ENCODE measurements around the gene CA5A. TPM values are rescaled to one million over a fixed set of nuclear protein-coding genes. Genes with fewer than 3 reads are reported as not detected.
A peak's percentile ranks its signal among the peaks of the same experiment; 100 is the strongest.
"Not testable (repeated sequence)": the region's sequence is repeated elsewhere in the genome, so short reads cannot be mapped to it uniquely, and the experiment has no call there.

Gene CA5A
- total RNA-seq, 3 donors from 2014 or later (not counting 1 experiment from before 2014, with no cell fraction given) = not detected

GRCh38 chr16:87918338-87918737 is 18.0 kb downstream of the CA5A start:
- no peak overlapping the region for H3K4me3 ChIP-seq (ENCODE audit: low read length)
- no peaks in the 10 kb centered on the region for H3K36me3 ChIP-seq (ENCODE audit: control insufficient read depth, insufficient read depth, low read length)
- no peak for DNase-seq
- Mint-ChIP-seq H3K4me3 (no peak overlapping the region), H3K4me1 (peaks cover 0 to 5% of the 10 kb centered on the region in 2 donors), H3K9me3 (no peaks in the 10 kb centered on the region), H3K27ac (no peak overlapping the region), H3K36me3 (no peaks in the 10 kb centered on the region), H3K27me3 (ENCODE audit: low read depth in 2 of 2) (peaks cover 8% of the 10 kb centered on the region in 2 donors)
- no peak overlapping the region for H3K27ac ChIP-seq (ENCODE audit: low read length)
- intact Hi-C loops (cut with micrococcal nuclease) = no loop called here
- ATAC-seq = no peak
- WGBS (ENCODE audit: insufficient coverage) = 93% methylated on average over 13 of the region's 13 CpGs
- H3K9me3 ChIP-seq (ENCODE audit: control insufficient read depth, insufficient read depth, low read length) = no peaks in the 10 kb centered on the region
- peaks cover 2% of the 10 kb centered on the region for H3K4me1 ChIP-seq (ENCODE audit: control insufficient read depth, insufficient read depth, low read length)
- H3K27me3 ChIP-seq (ENCODE audit: control insufficient read depth, insufficient read depth, low read length) = no peaks in the 10 kb centered on the region
- TF ChIP-seq CTCF (IDR thresholded peaks at IDR 0.05) = no peak

- Mint-ChIP-seq H3K4me1 (peaks cover 0 to 5% of the 10 kb centered on the region in 2 donors), H3K27ac (no peak overlapping the region), H3K9me3 (no peaks in the 10 kb centered on the region), H3K4me3 (no peak overlapping the region), H3K36me3 (no peaks in the 10 kb centered on the region), H3K27me3 (ENCODE audit: low read depth in 2 of 2) (peaks cover 8 to 10% of the 10 kb centered on the region in 2 donors)
- TF ChIP-seq CTCF (IDR thresholded peaks at IDR 0.05) = no peak
- intact Hi-C loops (cut with micrococcal nuclease) = no loop called here
- H3K27ac ChIP-seq (ENCODE audit: low read length) = no peak overlapping the region
- no peak for DNase-seq
- peaks cover 2% of the 10 kb centered on the region for H3K4me1 ChIP-seq (ENCODE audit: control insufficient read depth, insufficient read depth, low read length)
- 90% methylated on average over 9 of the region's 9 CpGs for WGBS (ENCODE audit: insufficient coverage)
- H3K36me3 ChIP-seq (ENCODE audit: control insufficient read depth, insufficient read depth, low read length) = no peaks in the 10 kb centered on the region
- no peaks in the 10 kb centered on the region for H3K9me3 ChIP-seq (ENCODE audit: control insufficient read depth, insufficient read depth, low read length)
- H3K4me3 ChIP-seq (ENCODE audit: low read length) = no peak overlapping the region
- no peak for ATAC-seq
- no peaks in the 10 kb centered on the region for H3K27me3 ChIP-seq (ENCODE audit: control insufficient read depth, insufficient read depth, low read length)
Observed at GRCh38 chr16:87917503-87917902, 18.8 kb downstream of the CA5A start.

GRCh38 chr16:87914812-87915211 is 21.5 kb downstream of the CA5A start:
- TF ChIP-seq CTCF (IDR thresholded peaks at IDR 0.05) = no peak
- no peak for ATAC-seq
- Mint-ChIP-seq H3K4me1 (peaks cover 0 to 5% of the 10 kb centered on the region in 2 donors), H3K4me3 (no peak overlapping the region), H3K36me3 (no peaks in the 10 kb centered on the region), H3K9me3 (no peaks in the 10 kb centered on the region), H3K27me3 (ENCODE audit: low read depth in 2 of 2) (peaks cover 8 to 13% of the 10 kb centered on the region in 2 donors), H3K27ac (no peak overlapping the region)
- no peak overlapping the region for H3K4me3 ChIP-seq (ENCODE audit: low read length)
- H3K27me3 ChIP-seq (ENCODE audit: control insufficient read depth, insufficient read depth, low read length) = no peaks in the 10 kb centered on the region
- H3K36me3 ChIP-seq (ENCODE audit: control insufficient read depth, insufficient read depth, low read length) = no peaks in the 10 kb centered on the region
- intact Hi-C loops (cut with micrococcal nuclease) = no loop called here
- no peak for DNase-seq
- H3K4me1 ChIP-seq (ENCODE audit: control insufficient read depth, insufficient read depth, low read length) = peaks cover 2% of the 10 kb centered on the region
- H3K27ac ChIP-seq (ENCODE audit: low read length) = no peak overlapping the region
- H3K9me3 ChIP-seq (ENCODE audit: control insufficient read depth, insufficient read depth, low read length) = no peaks in the 10 kb centered on the region
- 92% methylated on average over 25 of the region's 25 CpGs for WGBS (ENCODE audit: insufficient coverage)

GRCh38 chr16:87914021-87914725 is 22.2 kb downstream of the CA5A start:
- H3K36me3 ChIP-seq (ENCODE audit: control insufficient read depth, insufficient read depth, low read length); DNase-seq; H3K36me3 Mint-ChIP-seq; H3K4me3 ChIP-seq (ENCODE audit: low read length); intact Hi-C loops (cut with micrococcal nuclease); H3K4me3 Mint-ChIP-seq; H3K4me1 Mint-ChIP-seq; H3K27ac ChIP-seq (ENCODE audit: low read length); H3K27me3 ChIP-seq (ENCODE audit: control insufficient read depth, insufficient read depth, low read length); H3K9me3 ChIP-seq (ENCODE audit: control insufficient read depth, insufficient read depth, low read length); ATAC-seq; H3K9me3 Mint-ChIP-seq; H3K27ac Mint-ChIP-seq; H3K4me1 ChIP-seq (ENCODE audit: control insufficient read depth, insufficient read depth, low read length): not testable (repeated sequence)
- H3K27me3 Mint-ChIP-seq (ENCODE audit: low read depth in 2 of 2) = peaks cover 13 to 17% of the 10 kb centered on the region in 2 donors
- 75% methylated on average over 24 of the region's 27 CpGs for WGBS (ENCODE audit: insufficient coverage)

- H3K9me3 ChIP-seq (ENCODE audit: control insufficient read depth, insufficient read depth, low read length); H3K9me3 Mint-ChIP-seq; intact Hi-C loops (cut with micrococcal nuclease); H3K4me1 ChIP-seq (ENCODE audit: control insufficient read depth, insufficient read depth, low read length); H3K27ac ChIP-seq (ENCODE audit: low read length); ATAC-seq; DNase-seq; H3K36me3 ChIP-seq (ENCODE audit: control insufficient read depth, insufficient read depth, low read length); H3K4me3 ChIP-seq (ENCODE audit: low read length); H3K27me3 ChIP-seq (ENCODE audit: control insufficient read depth, insufficient read depth, low read length); H3K36me3 Mint-ChIP-seq; H3K27ac Mint-ChIP-seq; H3K4me1 Mint-ChIP-seq: not testable (repeated sequence)
- peak overlapping the region; percentile 18 for H3K4me3 Mint-ChIP-seq
- WGBS (ENCODE audit: insufficient coverage) = 76% methylated on average over 18 of the region's 18 CpGs
- H3K27me3 Mint-ChIP-seq (ENCODE audit: low read depth in 2 of 2) = peaks cover 7 to 15% of the 10 kb centered on the region in 2 donors
Observed at GRCh38 chr16:87912691-87913090, 23.6 kb downstream of the CA5A start.

- DNase-seq; H3K4me1 Mint-ChIP-seq; H3K4me3 ChIP-seq (ENCODE audit: low read length); H3K27me3 ChIP-seq (ENCODE audit: control insufficient read depth, insufficient read depth, low read length); H3K4me1 ChIP-seq (ENCODE audit: control insufficient read depth, insufficient read depth, low read length); H3K36me3 ChIP-seq (ENCODE audit: control insufficient read depth, insufficient read depth, low read length); ATAC-seq; H3K27ac Mint-ChIP-seq; H3K27ac ChIP-seq (ENCODE audit: low read length); H3K9me3 Mint-ChIP-seq; intact Hi-C loops (cut with micrococcal nuclease); H3K9me3 ChIP-seq (ENCODE audit: control insufficient read depth, insufficient read depth, low read length); H3K36me3 Mint-ChIP-seq; H3K4me3 Mint-ChIP-seq: not testable (repeated sequence)
- H3K27me3 Mint-ChIP-seq (ENCODE audit: low read depth in 2 of 2) = peaks cover 7 to 15% of the 10 kb centered on the region in 2 donors
- WGBS (ENCODE audit: insufficient coverage) = 85% methylated on average over 22 of the region's 23 CpGs
Observed at GRCh38 chr16:87911106-87911763, 25.1 kb downstream of the CA5A start.
